ENCODE data around the gene C2orf76.
A peak's percentile ranks its signal among the peaks of the same experiment; 100 is the strongest.
"Not testable (repeated sequence)": the region's sequence is repeated elsewhere in the genome, so short reads cannot be mapped to it uniquely, and the experiment has no call there.

C2orf76 gene

GRCh38 chr2:119292226-119292625 lies 74.4 kb downstream of the C2orf76 start:
- DNase-seq: no peak

GRCh38 chr2:119291588-119292167 lies 75.0 kb downstream of the C2orf76 start:
- no peak for DNase-seq

- DNase-seq: peak; percentile 5
These were observed 75.6 kb downstream of the C2orf76 start for GRCh38 chr2:119290859-119291587.

GRCh38 chr2:119289642-119290041 lies 77.0 kb downstream of the C2orf76 start:
- DNase-seq: no peak

- DNase-seq: no peak
These were observed 77.5 kb downstream of the C2orf76 start for GRCh38 chr2:119289093-119289492.

GRCh38 chr2:119288576-119288975 lies 78.1 kb downstream of the C2orf76 start:
- DNase-seq: no peak

- DNase-seq: no peak
These were observed 80.0 kb downstream of the C2orf76 start for GRCh38 chr2:119286661-119287060.

- no peak for DNase-seq
These were observed 82.7 kb downstream of the C2orf76 start for GRCh38 chr2:119283873-119284331.

- no peak for DNase-seq
These were observed 83.6 kb downstream of the C2orf76 start for GRCh38 chr2:119282996-119283511.

- DNase-seq: no peak
These were observed 84.3 kb downstream of the C2orf76 start for GRCh38 chr2:119282146-119282995.

GRCh38 chr2:119280680-119281079 lies 86.0 kb downstream of the C2orf76 start:
- DNase-seq: no peak

- DNase-seq: no peak
These were observed 87.0 kb downstream of the C2orf76 start for GRCh38 chr2:119279666-119280065.

GRCh38 chr2:119278946-119279345 lies 87.7 kb downstream of the C2orf76 start:
- DNase-seq: no peak

GRCh38 chr2:119278385-119278784 lies 88.2 kb downstream of the C2orf76 start:
- DNase-seq: not testable (repeated sequence)

- no peak for DNase-seq
These were observed 89.8 kb downstream of the C2orf76 start for GRCh38 chr2:119276864-119277263.

GRCh38 chr2:119267604-119268003 lies 99.0 kb downstream of the C2orf76 start:
- no peak for DNase-seq

GRCh38 chr2:119266091-119266589 lies 100.5 kb downstream of the C2orf76 start:
- DNase-seq: no peak

GRCh38 chr2:119265693-119266066 lies 101.0 kb downstream of the C2orf76 start:
- no peak for DNase-seq

GRCh38 chr2:119264781-119265692 lies 101.6 kb downstream of the C2orf76 start:
- DNase-seq: no peak

- no peak for DNase-seq
These were observed 103.0 kb downstream of the C2orf76 start for GRCh38 chr2:119263656-119264055.

GRCh38 chr2:119263025-119263424 lies 103.6 kb downstream of the C2orf76 start:
- no peak for DNase-seq

All from NCI-H1048 (cell line).